Stimulated activated CD4-positive, alpha-beta T cell treated with anti-CD3 and anti-CD28 coated beads, Interleukin-12 subunit alpha, Interleukin-12 subunit beta, amount 100 ng/mL, for 4 hours (primary cell): Measurements from ENCODE around the gene TEX38.
"Not testable (repeated sequence)": the region's sequence is repeated elsewhere in the genome, so short reads cannot be mapped to it uniquely, and the experiment has no call there.

ENCODE experiments used
- DNase-seq: peaks from one replicate; pipeline ENCODE4 v3.0.0-alpha.2; 2020

The TEX38 gene

GRCh38 chr1:46671554-46671953, at the start of gene TEX38:
Gene TEX38 (plus strand): TSS chr1:46671854. CDS start chr1:46671935, 81 bp downstream.
- no peak for DNase-seq

GRCh38 chr1:46621930-46622329, 49.7 kb upstream of the TEX38 start:
- DNase-seq, result no peak

- no peak for DNase-seq
Observed at GRCh38 chr1:46622344-46622743, 49.3 kb upstream of the TEX38 start.

- DNase-seq, result no peak
Observed at GRCh38 chr1:46623743-46624644, 47.7 kb upstream of the TEX38 start.

GRCh38 chr1:46630719-46631118, 40.9 kb upstream of the TEX38 start:
- no peak for DNase-seq

- no peak for DNase-seq
Observed at GRCh38 chr1:46635205-46635604, 36.4 kb upstream of the TEX38 start.

- DNase-seq, result no peak
Observed at GRCh38 chr1:46637444-46638083, 34.1 kb upstream of the TEX38 start.

GRCh38 chr1:46638921-46639320, 32.7 kb upstream of the TEX38 start:
- DNase-seq, result no peak

GRCh38 chr1:46639547-46639946, 32.1 kb upstream of the TEX38 start:
- DNase-seq, result no peak

GRCh38 chr1:46642115-46642680, 29.5 kb upstream of the TEX38 start:
- no peak for DNase-seq

- no peak for DNase-seq
Observed at GRCh38 chr1:46643368-46643775, 28.3 kb upstream of the TEX38 start.

- DNase-seq, result no peak
Observed at GRCh38 chr1:46645815-46646214, 25.8 kb upstream of the TEX38 start.

GRCh38 chr1:46646331-46646730, 25.3 kb upstream of the TEX38 start:
- no peak for DNase-seq

- no peak for DNase-seq
Observed at GRCh38 chr1:46646844-46647243, 24.8 kb upstream of the TEX38 start.

- DNase-seq, result no peak
Observed at GRCh38 chr1:46647611-46648010, 24.0 kb upstream of the TEX38 start.

- DNase-seq, result no peak
Observed at GRCh38 chr1:46649764-46650163, 21.9 kb upstream of the TEX38 start.

GRCh38 chr1:46650491-46650890, 21.2 kb upstream of the TEX38 start:
- DNase-seq, result no peak

GRCh38 chr1:46651152-46651551, 20.5 kb upstream of the TEX38 start:
- not testable (repeated sequence) for DNase-seq

- DNase-seq, result no peak
Observed at GRCh38 chr1:46652321-46653100, 19.1 kb upstream of the TEX38 start.

- DNase-seq, result no peak
Observed at GRCh38 chr1:46653405-46653958, 18.2 kb upstream of the TEX38 start.

- no peak for DNase-seq
Observed at GRCh38 chr1:46654012-46654411, 17.6 kb upstream of the TEX38 start.

GRCh38 chr1:46654698-46655097, 17.0 kb upstream of the TEX38 start:
- not testable (repeated sequence) for DNase-seq

GRCh38 chr1:46655848-46656247, 15.8 kb upstream of the TEX38 start:
- DNase-seq, result no peak
